H9 (cell line): ENCODE measurements around the gene MAPK8IP1. TPM values are rescaled to one million over a fixed set of nuclear protein-coding genes. Genes with fewer than 3 reads are reported as not detected.
A peak's percentile ranks its signal among the peaks of the same experiment; 100 is the strongest.

Source experiments
- DNase-seq: peaks from one replicate; pipeline ENCODE4 v3.0.0-alpha.2; 2017
- H2AFZ ChIP-seq: one replicate; pipeline ENCODE4 v1.6.1; 2013; ENCODE audit warnings: mild to moderate bottlenecking, low read length, control low read depth, moderate library complexity
- H2AK5ac ChIP-seq: 2 replicates; pipeline ENCODE4 v1.6.1; 2013; ENCODE audit warnings: low read length, control low read depth, mixed read lengths; ENCODE audit not compliant: insufficient read length
- H2BK120ac ChIP-seq: one replicate; pipeline ENCODE4 v1.6.1; 2013; ENCODE audit warnings: low read depth, mild to moderate bottlenecking, low read length, control low read depth, inconsistent platforms; ENCODE audit not compliant: poor library complexity, severe bottlenecking
- H2BK12ac ChIP-seq: 2 replicates; pipeline ENCODE4 v1.6.1; 2013; ENCODE audit warnings: low read length, control low read depth, mixed read lengths, low read depth; ENCODE audit not compliant: insufficient read length
- H2BK15ac ChIP-seq: 2 replicates; pipeline ENCODE4 v1.6.1; 2013; ENCODE audit warnings: low read depth, low read length, control low read depth
- H2BK20ac ChIP-seq: one replicate; pipeline ENCODE4 v1.6.1; 2013; ENCODE audit warnings: low read depth, mild to moderate bottlenecking, low read length, control low read depth, inconsistent platforms; ENCODE audit not compliant: poor library complexity, severe bottlenecking
- H2BK5ac ChIP-seq: 2 replicates; pipeline ENCODE4 v1.6.1; 2013; ENCODE audit warnings: low read length, control low read depth, mixed read lengths; ENCODE audit not compliant: insufficient read length
- H3K14ac ChIP-seq: 2 replicates; pipeline ENCODE4 v1.6.1; 2013; ENCODE audit warnings: low read length, control low read depth; ENCODE audit not compliant: insufficient read depth
- H3K18ac ChIP-seq: 2 replicates; pipeline ENCODE4 v1.6.1; 2013; ENCODE audit warnings: low read depth, mild to moderate bottlenecking, mixed read lengths, low read length, control low read depth; ENCODE audit not compliant: insufficient read length
- H3K23ac ChIP-seq: 2 replicates; pipeline ENCODE4 v1.6.1; 2013; ENCODE audit warnings: low read length, control low read depth, mixed read lengths, low read depth; ENCODE audit not compliant: insufficient read length
- H3K23me2 ChIP-seq: 2 replicates; pipeline ENCODE4 v1.6.1; 2013; ENCODE audit warnings: low read depth, mild to moderate bottlenecking, mixed read lengths, low read length, control low read depth; ENCODE audit not compliant: insufficient read length, poor library complexity, severe bottlenecking
- H3K27ac ChIP-seq: 2 replicates; pipeline ENCODE4 v1.5.1; 2013; ENCODE audit warnings: low read length, control low read depth, mixed read lengths, low read depth; ENCODE audit not compliant: insufficient read length
- H3K27me3 ChIP-seq: 2 replicates; pipeline ENCODE4 v1.6.1; 2013; ENCODE audit warnings: low read length, control low read depth, inconsistent platforms; ENCODE audit not compliant: insufficient read depth
- H3K4ac ChIP-seq: 2 replicates; pipeline ENCODE4 v1.6.1; 2013; ENCODE audit warnings: low read depth, mild to moderate bottlenecking, control low read depth, inconsistent platforms, low read length, moderate library complexity
- H3K4me1 ChIP-seq: 2 replicates; pipeline ENCODE4 v1.6.1; 2013; ENCODE audit warnings: low read length, control low read depth, inconsistent platforms; ENCODE audit not compliant: insufficient read depth
- H3K4me2 ChIP-seq: 2 replicates; pipeline ENCODE4 v1.6.1; 2013; ENCODE audit warnings: low read length, control low read depth, mixed read lengths; ENCODE audit not compliant: insufficient read length, insufficient read depth
- H3K56ac ChIP-seq: 2 replicates; pipeline ENCODE4 v1.6.1; 2013; ENCODE audit warnings: low read depth, mild to moderate bottlenecking, mixed read lengths, low read length, control low read depth; ENCODE audit not compliant: insufficient read length
- H3K79me1 ChIP-seq: 2 replicates; pipeline ENCODE4 v1.6.1; 2013; ENCODE audit warnings: low read depth, mild to moderate bottlenecking, moderate library complexity, low read length, control low read depth, inconsistent platforms; ENCODE audit not compliant: insufficient read depth, poor library complexity, severe bottlenecking
- H3K79me2 ChIP-seq: 2 replicates; pipeline ENCODE4 v1.6.1; 2013; ENCODE audit warnings: low read length, control low read depth, inconsistent platforms; ENCODE audit not compliant: insufficient read depth
- H3K9ac ChIP-seq: 2 replicates; pipeline ENCODE4 v1.6.1; 2013; ENCODE audit warnings: low read length, control low read depth, mixed read lengths; ENCODE audit not compliant: insufficient read length; ENCODE audit errors: extremely low read depth
- H3K9me3 ChIP-seq: one replicate; pipeline ENCODE4 v1.6.1; 2013; ENCODE audit warnings: low read depth, low read length, inconsistent platforms; ENCODE audit not compliant: control insufficient read depth
- H3T11ph ChIP-seq: one replicate; pipeline ENCODE4 v1.6.1; 2013; ENCODE audit warnings: mild to moderate bottlenecking, low read length, control low read depth, inconsistent platforms
- H4K20me1 ChIP-seq: one replicate; pipeline ENCODE4 v1.6.1; 2013; ENCODE audit not compliant: control insufficient read depth, insufficient read length, insufficient read depth
- H4K5ac ChIP-seq: 2 replicates; pipeline ENCODE4 v1.6.1; 2013; ENCODE audit warnings: low read depth, mild to moderate bottlenecking, mixed read lengths, low read length, control low read depth; ENCODE audit not compliant: insufficient read length
- H4K8ac ChIP-seq: replicated peaks from 2 replicates; pipeline ENCODE4 v1.6.1; 2013; ENCODE audit warnings: low read length, control low read depth, mixed read lengths, low read depth; ENCODE audit not compliant: insufficient read length
- H4K91ac ChIP-seq: 2 replicates; pipeline ENCODE4 v1.6.1; 2013; ENCODE audit warnings: low read depth, mild to moderate bottlenecking, moderate library complexity, mixed read lengths, low read length, control low read depth; ENCODE audit not compliant: insufficient read length
- H3K27ac Mint-ChIP-seq, 3 experiments: 2 replicates in 2 of 3; 3 replicates in 1 of 3; pipeline ENCODE4 v1.8.0; 2020 to 2021; ENCODE audit warnings: mixed read lengths in 3 of 3, mild to moderate bottlenecking in 1 of 3, moderate library complexity in 1 of 3
- H3K27me3 Mint-ChIP-seq: 2 replicates; pipeline ENCODE4 v1.8.0; 2021; ENCODE audit warnings: low read depth, mild to moderate bottlenecking, moderate library complexity, mixed read lengths
- H3K36me3 Mint-ChIP-seq, 3 experiments: 2 replicates in 2 of 3; 3 replicates in 1 of 3; pipeline ENCODE4 v1.8.0; 2020 to 2021; ENCODE audit warnings: low read depth in 3 of 3, mixed read lengths in 3 of 3; ENCODE audit not compliant: insufficient read depth in 1 of 3
- H3K4me1 Mint-ChIP-seq, 2 experiments: 2 replicates each; pipeline ENCODE4 v1.8.0; 2020; ENCODE audit warnings: mixed read lengths in 2 of 2
- H3K4me3 Mint-ChIP-seq, 2 experiments: 2 replicates in 1 of 2; 3 replicates in 1 of 2; pipeline ENCODE4 v1.8.0; 2020 to 2021; ENCODE audit warnings: mild to moderate bottlenecking in 2 of 2, mixed read lengths in 2 of 2, moderate library complexity in 1 of 2
- H3K9me3 Mint-ChIP-seq, 2 experiments: 2 replicates in 1 of 2; 3 replicates in 1 of 2; pipeline ENCODE4 v1.8.0; 2020; ENCODE audit warnings: mild to moderate bottlenecking in 2 of 2, mixed read lengths in 2 of 2, moderate library complexity in 1 of 2
- CTCF ChIP-seq: fragments of 200-600 bp; sonication (generic); conservative IDR thresholded peaks from 3 replicates; pipeline ENCODE4 v1.8.0; 2021; ENCODE audit warnings: antibody characterized with exemption, mild to moderate bottlenecking
- WGBS: extraction: QIAGEN DNeasy Blood & Tissue Kit; methylation state at CpG from one replicate; pipeline ENCODE4 v1.1.7; 2013; ENCODE audit warnings: missing lambda C conversion rate, low lambda C conversion rate, mixed read lengths; ENCODE audit not compliant: insufficient read length; ENCODE audit errors: extremely low coverage; 5-methylcytosine and 5-hydroxymethylcytosine counted together
- total RNA-seq: library from RNA; stranded (reverse); gene quantifications from 2 replicates; pipeline ENCODE4 v1.2.1, GENCODE V29; 2021

Gene MAPK8IP1
- total RNA-seq, 1 experiment from 2014 or later: 30.2 TPM

- H2BK12ac ChIP-seq: no peak overlapping the region
- Mint-ChIP-seq H3K27me3 (no peaks in the 10 kb centered on the region), H3K36me3 (peaks cover 1 to 21% (median 4%) of the 10 kb centered on the region in 3 experiments; a peak in 4 of 7 replicates), H3K27ac (peak overlapping the region in 1 of 3 experiments; percentile 71; a peak in 3 of 7 replicates), H3K4me3 (no peak overlapping the region), H3K4me1 (peaks cover 25 to 26% of the 10 kb centered on the region in 2 experiments), H3K9me3 (no peaks in the 10 kb centered on the region)
- H2BK5ac ChIP-seq: no peak overlapping the region
- no peak overlapping the region for H2BK20ac ChIP-seq
- H3K27me3 ChIP-seq: no peaks in the 10 kb centered on the region
- no peak overlapping the region for H2BK120ac ChIP-seq
- no CpG with 5 or more reads among the region's 8 CpGs for WGBS
- H3K23me2 ChIP-seq: no peaks in the 10 kb centered on the region
- H3K79me2 ChIP-seq: no peaks in the 10 kb centered on the region
- H3T11ph ChIP-seq: no peak overlapping the region
- H3K56ac ChIP-seq: no peak overlapping the region
- no peak overlapping the region for H4K8ac ChIP-seq
- no peaks in the 10 kb centered on the region for H4K20me1 ChIP-seq
- H4K91ac ChIP-seq: no peak overlapping the region
- H2BK15ac ChIP-seq: no peak overlapping the region
- no peak overlapping the region for H2AFZ ChIP-seq
- H3K9me3 ChIP-seq: no peaks in the 10 kb centered on the region
- H3K27ac ChIP-seq: no peak overlapping the region
- no peak overlapping the region for H3K18ac ChIP-seq
- H4K5ac ChIP-seq: no peak overlapping the region
- H3K14ac ChIP-seq: no peak overlapping the region
- H3K4me1 ChIP-seq: peaks cover 2% of the 10 kb centered on the region; the same call in 1 of the 2 replicates
- H3K79me1 ChIP-seq: no peaks in the 10 kb centered on the region
- H2AK5ac ChIP-seq: no peak overlapping the region
- H3K9ac ChIP-seq: no peak overlapping the region
- H3K4me2 ChIP-seq: no peak overlapping the region
- no peak for DNase-seq
- TF ChIP-seq CTCF: no peak
- H3K23ac ChIP-seq: no peak overlapping the region
- H3K4ac ChIP-seq: no peak overlapping the region
Observed at GRCh38 chr11:45877221-45877620, 8.2 kb upstream of the MAPK8IP1 start.
